Testis (tissue), 5 donors: ENCODE results near the gene FAM107A. TPM values are rescaled to one million over a fixed set of nuclear protein-coding genes. Genes with fewer than 3 reads are reported as not detected.

Experiments
- DNase-seq: peaks from one replicate; pipeline ENCODE4 v3.0.0-alpha.2; 2019
- H3K27ac ChIP-seq, 2 donors: fragments of 200-600 bp; sonication (generic); one replicate each; pipeline ENCODE4 v1.5.1; 2019
- H3K27me3 ChIP-seq: fragments of 200-600 bp; sonication (generic); one replicate; pipeline ENCODE4 v1.5.1; 2019
- H3K36me3 ChIP-seq: fragments of 200-600 bp; sonication (generic); one replicate; pipeline ENCODE4 v1.5.1; 2017; ENCODE audit warnings: low read depth; ENCODE audit errors: missing control alignments
- H3K4me1 ChIP-seq: fragments of 200-600 bp; sonication (generic); one replicate; pipeline ENCODE4 v1.5.1; 2019
- H3K4me3 ChIP-seq, 2 donors: fragments of 200-600 bp; sonication (generic); one replicate each; pipeline ENCODE4 v1.5.1; 2017 to 2019
- H3K9me3 ChIP-seq: fragments of 200-600 bp; sonication (generic); one replicate; pipeline ENCODE4 v1.5.1; 2017
- CTCF ChIP-seq, 3 experiments: fragments of 450-650 bp in 2 of 3; fragments of 200-600 bp in 1 of 3; sonication (generic) in 1 of 3; IDR thresholded peaks; one replicate each; pipeline ENCODE4 v1.5.1; 2016 to 2019; ENCODE audit warnings: antibody characterized with exemption in 3 of 3, mild to moderate bottlenecking in 2 of 3, moderate library complexity in 1 of 3
- POLR2A ChIP-seq: fragments of 450-650 bp; IDR thresholded peaks from one replicate; pipeline ENCODE4 v1.6.1; 2017; ENCODE audit warnings: antibody characterized with exemption, mild to moderate bottlenecking, moderate library complexity
- WGBS, 2 donors: methylation state at CpG; one replicate each; pipeline ENCODE4 v1.1.5; 2018; 5-methylcytosine and 5-hydroxymethylcytosine counted together
- intact Hi-C: fragments of 100-400 bp; cut with DNase I; formaldehyde crosslinking; loops from one replicate; pipeline ENCODE4 v1.15.1; 2023; ENCODE audit warnings: low total_unique reads
- long read RNA-seq, 2 donors: transcript quantifications; one replicate each; lab custom pipeline, GENCODE V29; 2026
- polyA plus RNA-seq: library from polyadenylated mRNA; stranded (reverse); fragments of 350-450 nt; fragmentation: Illumina TruSeq; extraction: RNeasy Lipid Tissue Mini Kit (QIAGEN cat#74804); gene quantifications from one replicate; pipeline ENCODE4 v1.2.3, GENCODE V29; 2014; ENCODE audit warnings: low read depth, low replicate concordance; ENCODE audit not compliant: insufficient read depth
- total RNA-seq, 2 donors: library from RNA; depleted of rRNA; stranded (reverse); fragments of >200 nt; gene quantifications; one replicate each; pipeline ENCODE4 v1.2.3, GENCODE V29; 2016

FAM107A gene
- 10 to 100 TPM; 14.8 to 17.8 TPM for total RNA-seq
- 7.8 TPM for polyA plus RNA-seq
- long read RNA-seq, donor 1, partial matches to known transcripts: 0 of 4 reads
- long read RNA-seq, donor 1, other reads (novel, unspliced or antisense): 0 of 4 reads
- long read RNA-seq, donor 2, partial matches to known transcripts: 0 of 4 reads
- long read RNA-seq, donor 2, other reads (novel, unspliced or antisense): 0 of 4 reads

- Histone ChIP-seq H3K36me3 (no peaks in the 10 kb centered on the region), H3K4me1 (peaks cover 23% of the 10 kb centered on the region), H3K27me3 (no peaks in the 10 kb centered on the region), H3K4me3 (peak within 1 kb of the TSS; percentile 13 to 22), H3K9me3 (no peaks in the 10 kb centered on the region), H3K27ac (peak within 1 kb of the TSS; percentile 39 to 71)
- TF ChIP-seq CTCF (IDR thresholded peaks at IDR 0.05) (peak in 1 of 3 experiments; percentile 7), POLR2A (no peak)
- WGBS, 2 donors: 21 to 27% methylated on average over 12 of the region's 12 CpGs
- peak; percentile 62 for DNase-seq
- intact Hi-C loops: no loop called here
Observed at GRCh38 chr3:58577269-58577821, at the start of gene FAM107A. TSS of gene FAM107A (minus strand) at chr3:58577391. CDS start at chr3:58569860, 7,531 bp downstream.

DNA sequence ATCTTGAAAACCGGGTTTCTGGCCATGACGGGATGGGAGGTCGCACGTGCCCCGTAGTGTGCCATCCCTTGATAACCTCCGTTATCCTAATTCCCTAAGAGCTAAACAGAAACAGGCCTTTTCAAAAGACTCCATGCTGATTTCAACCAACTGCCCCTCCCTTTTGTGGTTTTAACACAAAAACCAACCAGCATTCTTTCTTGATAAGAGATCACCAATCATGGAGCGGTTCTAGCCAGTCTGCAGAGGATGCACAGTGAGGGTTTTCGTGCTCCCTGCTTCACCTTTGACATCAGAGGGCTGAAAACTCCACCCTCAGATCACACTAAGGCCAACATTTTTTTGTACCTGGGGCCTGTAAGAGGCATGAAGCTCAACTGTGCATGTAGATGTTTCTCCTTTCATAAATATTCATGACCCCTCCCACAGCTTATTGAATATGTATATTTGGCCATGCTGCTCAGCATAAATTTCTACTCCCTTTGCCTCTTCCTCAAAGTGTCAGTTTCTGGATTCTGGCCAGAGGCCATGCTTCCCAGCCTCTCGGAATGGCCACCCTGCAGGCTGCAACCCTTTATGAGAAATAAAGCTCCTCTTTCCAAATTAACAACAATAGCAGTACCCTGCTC, 48.1 kb upstream of the FAM107A start:
- intact Hi-C loops: no loop called here
- Histone ChIP-seq H3K4me3 (no peak overlapping the region), H3K9me3 (no peaks in the 10 kb centered on the region), H3K27ac (no peak overlapping the region), H3K4me1 (peaks cover 48% of the 10 kb centered on the region), H3K27me3 (no peaks in the 10 kb centered on the region), H3K36me3 (no peaks in the 10 kb centered on the region)
- DNase-seq: no peak
- 83 to 86% methylated on average over 9 of the region's 9 CpGs for WGBS, 2 donors
- no peak for TF ChIP-seq POLR2A
- no peak for TF ChIP-seq CTCF (IDR thresholded peaks at IDR 0.05)

- TF ChIP-seq POLR2A (no peak), CTCF (IDR thresholded peaks at IDR 0.05) (no peak)
- no peaks in the 10 kb centered on the region for H3K27me3 ChIP-seq
- H3K36me3 ChIP-seq: no peaks in the 10 kb centered on the region
- intact Hi-C loops: no loop called here
- 73 to 86% methylated on average over 3 of the region's 3 CpGs for WGBS, 2 donors
- DNase-seq: no peak
- peaks cover 41% of the 10 kb centered on the region for H3K4me1 ChIP-seq
- H3K9me3 ChIP-seq: no peaks in the 10 kb centered on the region
- no peak overlapping the region for H3K27ac ChIP-seq
- no peak overlapping the region for H3K4me3 ChIP-seq
Observed at GRCh38 chr3:58624550-58624949, 47.4 kb upstream of the FAM107A start.

- TF ChIP-seq POLR2A (no peak), CTCF (IDR thresholded peaks at IDR 0.05) (no peak)
- Histone ChIP-seq H3K4me3 (no peak overlapping the region), H3K9me3 (no peaks in the 10 kb centered on the region), H3K27me3 (no peaks in the 10 kb centered on the region), H3K36me3 (no peaks in the 10 kb centered on the region), H3K27ac (no peak overlapping the region), H3K4me1 (peaks cover 37% of the 10 kb centered on the region)
- DNase-seq: no peak
- 71 to 84% methylated on average over 2 to 5 of the region's 5 CpGs for WGBS, 2 donors
- intact Hi-C loops: no loop called here
Observed at GRCh38 chr3:58623961-58624360, 46.8 kb upstream of the FAM107A start.
